Breast epithelium (tissue), 4 donors: ENCODE measurements around the gene TIE1. TPM values are rescaled to one million over a fixed set of nuclear protein-coding genes. Genes with fewer than 3 reads are reported as not detected.

Source experiments
- DNase-seq, 2 donors: peaks; one replicate each; pipeline ENCODE4 v3.0.0-alpha.2; 2019; ENCODE audit warnings: low spot score in 2 of 2
- H3K27ac ChIP-seq, 2 donors: fragments of 200-600 bp; sonication (generic) in 1 of 2; one replicate each; pipeline ENCODE4 v1.5.1; 2016 to 2019; ENCODE audit warnings: mild to moderate bottlenecking in 1 of 2
- H3K27me3 ChIP-seq, 2 donors: fragments of 200-600 bp; sonication (generic) in 1 of 2; one replicate each; pipeline versions ENCODE4 v1.5.1 to v1.6.0; 2017 to 2019; ENCODE audit warnings: control low read depth in 1 of 2, mild to moderate bottlenecking in 1 of 2
- H3K36me3 ChIP-seq: fragments of 200-600 bp; one replicate; pipeline ENCODE4 v1.5.1; 2019
- H3K4me1 ChIP-seq, 2 donors: fragments of 200-600 bp; sonication (generic); one replicate each; pipeline ENCODE4 v1.5.1; 2016 to 2019; ENCODE audit warnings: control low read depth in 1 of 2
- H3K4me3 ChIP-seq, 3 donors: fragments of 200-600 bp; sonication (generic); 1 replicate in 2 of 3; 2 replicates in 1 of 3; pipeline ENCODE4 v1.5.1; 2016 to 2019; ENCODE audit warnings: mild to moderate bottlenecking in 3 of 3, moderate library complexity in 2 of 3
- H3K9me3 ChIP-seq, 2 donors: fragments of 200-600 bp; sonication (generic) in 1 of 2; one replicate each; pipeline ENCODE4 v1.5.1; 2016 to 2019; ENCODE audit warnings: control low read depth in 1 of 2
- POLR2A ChIP-seq: fragments of 450-650 bp; IDR thresholded peaks from one replicate; pipeline ENCODE4 v1.6.1; 2016; ENCODE audit warnings: antibody characterized with exemption, mild to moderate bottlenecking, moderate library complexity
- POLR2AphosphoS5 ChIP-seq, 3 donors: sonication (generic); formaldehyde crosslinking; IDR thresholded peaks; one replicate each; pipeline ENCODE4 v1.6.1; 2017; ENCODE audit warnings: antibody characterized with exemption in 3 of 3
- intact Hi-C: fragments of 100-400 bp; cut with DNase I; formaldehyde crosslinking; loops from one replicate; pipeline ENCODE4 v1.15.1; 2023; ENCODE audit warnings: low total_unique reads
- total RNA-seq, 3 donors: library from RNA; depleted of rRNA; stranded (reverse); fragments of >200 nt; gene quantifications; one replicate each; pipeline ENCODE4 v1.1.0, GENCODE V29; 2016
- TF ChIP-seq, protein P1 (sequence below), 3 donors: fragments of 450-650 bp; IDR thresholded peaks; one replicate each; pipeline ENCODE4 v1.5.1; 2016 to 2017; ENCODE audit warnings: antibody characterized with exemption in 3 of 3, mild to moderate bottlenecking in 3 of 3, moderate library complexity in 3 of 3

TIE1 gene
- total RNA-seq, 3 donors from 2014 or later: 9.4 to 39.0 (median 24.2) TPM

DNA sequence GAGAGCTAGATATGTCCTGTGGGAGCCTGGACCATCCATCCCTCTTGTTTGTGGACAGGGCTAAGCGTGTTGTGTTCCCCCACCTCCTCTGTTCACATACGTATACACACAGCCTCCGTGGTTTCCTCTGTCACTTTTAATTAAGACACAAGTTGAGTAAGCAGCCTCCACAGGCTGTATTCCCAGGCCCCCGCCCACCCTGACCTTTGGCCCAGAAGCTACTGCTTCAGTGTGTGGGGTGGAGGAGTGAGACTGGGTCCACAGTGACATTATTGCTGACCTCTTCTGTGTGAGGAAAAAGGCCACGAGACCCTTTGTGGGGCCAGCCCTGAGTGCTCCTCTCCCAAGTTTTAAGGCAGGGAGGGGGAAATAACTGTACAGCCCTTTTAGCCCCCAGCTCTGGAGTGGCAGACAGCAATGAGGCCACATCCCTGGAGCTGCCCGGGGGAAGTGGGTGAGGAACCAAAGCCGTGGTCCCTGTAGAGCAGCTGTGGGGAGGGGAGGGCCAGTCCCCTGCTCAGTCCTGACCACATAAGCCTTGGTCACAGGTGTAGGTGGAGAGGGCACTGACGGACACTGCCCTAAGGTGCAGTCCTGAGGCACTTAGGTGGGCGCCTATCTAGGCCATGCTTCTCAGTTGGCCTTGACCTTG lies 62.6 kb downstream of the TIE1 start:
- Histone ChIP-seq H3K27me3 (no peaks in the 10 kb centered on the region), H3K9me3 (no peaks in the 10 kb centered on the region), H3K27ac (no peak overlapping the region), H3K4me1 (peaks cover 8 to 13% of the 10 kb centered on the region in 2 donors), H3K4me3 (no peak overlapping the region), H3K36me3 (no peaks in the 10 kb centered on the region)
- no peak for DNase-seq
- intact Hi-C loops: no loop called here
- TF ChIP-seq, protein P1, sequence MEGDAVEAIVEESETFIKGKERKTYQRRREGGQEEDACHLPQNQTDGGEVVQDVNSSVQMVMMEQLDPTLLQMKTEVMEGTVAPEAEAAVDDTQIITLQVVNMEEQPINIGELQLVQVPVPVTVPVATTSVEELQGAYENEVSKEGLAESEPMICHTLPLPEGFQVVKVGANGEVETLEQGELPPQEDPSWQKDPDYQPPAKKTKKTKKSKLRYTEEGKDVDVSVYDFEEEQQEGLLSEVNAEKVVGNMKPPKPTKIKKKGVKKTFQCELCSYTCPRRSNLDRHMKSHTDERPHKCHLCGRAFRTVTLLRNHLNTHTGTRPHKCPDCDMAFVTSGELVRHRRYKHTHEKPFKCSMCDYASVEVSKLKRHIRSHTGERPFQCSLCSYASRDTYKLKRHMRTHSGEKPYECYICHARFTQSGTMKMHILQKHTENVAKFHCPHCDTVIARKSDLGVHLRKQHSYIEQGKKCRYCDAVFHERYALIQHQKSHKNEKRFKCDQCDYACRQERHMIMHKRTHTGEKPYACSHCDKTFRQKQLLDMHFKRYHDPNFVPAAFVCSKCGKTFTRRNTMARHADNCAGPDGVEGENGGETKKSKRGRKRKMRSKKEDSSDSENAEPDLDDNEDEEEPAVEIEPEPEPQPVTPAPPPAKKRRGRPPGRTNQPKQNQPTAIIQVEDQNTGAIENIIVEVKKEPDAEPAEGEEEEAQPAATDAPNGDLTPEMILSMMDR (IDR thresholded peaks at IDR 0.05): no peak
- no peak for TF ChIP-seq POLR2A

DNA sequence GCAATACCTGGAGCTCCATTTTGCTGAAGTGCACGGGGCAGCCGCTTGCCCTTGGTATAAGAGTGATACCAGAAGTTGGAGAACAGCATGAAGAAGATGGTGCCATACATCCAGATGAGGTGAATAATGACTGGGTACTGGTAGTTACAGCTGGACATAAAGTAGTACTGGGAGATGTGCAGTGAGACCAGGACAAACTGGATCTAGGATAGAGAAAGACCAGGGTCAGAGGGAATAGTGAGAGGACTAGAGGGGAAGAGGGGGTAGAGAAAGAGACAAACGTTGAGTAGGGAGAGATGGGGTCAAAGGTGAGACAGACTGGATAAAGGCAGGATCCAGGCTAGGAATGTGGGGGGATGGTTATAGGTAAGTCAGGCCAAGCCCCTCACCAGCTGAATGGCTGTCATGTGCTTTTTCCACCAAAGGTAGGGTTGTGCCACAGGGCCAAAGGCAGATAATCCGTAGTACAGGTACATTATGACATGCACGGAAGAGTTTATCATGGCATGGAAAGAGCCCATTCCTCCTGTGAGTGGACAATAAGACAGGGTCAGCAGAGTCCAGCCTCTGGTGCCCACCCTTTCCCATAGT lies 63.2 kb downstream of the TIE1 start:
- H3K27ac ChIP-seq: no peak overlapping the region
- intact Hi-C loops: no loop called here

DNA sequence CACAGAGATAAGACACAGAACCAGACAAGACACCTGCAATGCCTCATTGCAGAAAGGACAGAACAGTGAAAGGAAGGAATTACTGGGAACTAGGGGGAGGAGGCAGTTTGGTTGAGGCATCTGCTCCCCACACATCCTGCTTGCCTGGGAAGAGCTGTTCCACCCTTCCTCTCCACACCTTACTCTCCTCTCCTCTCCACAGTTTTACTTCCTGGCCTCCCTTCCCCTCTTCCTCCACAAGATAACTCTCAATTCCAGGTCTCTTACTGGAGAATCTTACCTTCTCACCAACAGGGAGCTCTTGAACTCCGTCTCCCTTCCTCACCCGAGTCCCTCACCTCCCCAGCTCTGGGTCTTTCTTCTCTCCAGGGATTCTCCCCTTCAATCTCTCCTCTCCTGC lies 64.9 kb downstream of the TIE1 start:
- Histone ChIP-seq H3K27me3 (no peaks in the 10 kb centered on the region), H3K9me3 (no peaks in the 10 kb centered on the region), H3K4me3 (peak overlapping the region in 2 of 3 donors; percentile 88), H3K27ac (peak overlapping the region; percentile 94 to 98), H3K36me3 (no peaks in the 10 kb centered on the region), H3K4me1 (peaks cover 8 to 18% of the 10 kb centered on the region in 2 donors)
- intact Hi-C loops: no loop called here
- DNase-seq: no peak
- TF ChIP-seq POLR2AphosphoS5 (IDR thresholded peaks at IDR 0.05): no peak
- no peak for TF ChIP-seq POLR2A
- TF ChIP-seq, protein P1 (IDR thresholded peaks at IDR 0.05): no peak

More for the DNA sequence above, 63.2 kb downstream of the TIE1 start:
- DNase-seq: no peak
- H3K27me3 ChIP-seq: no peaks in the 10 kb centered on the region
- H3K36me3 ChIP-seq: no peaks in the 10 kb centered on the region
- no peak overlapping the region for H3K4me3 ChIP-seq
- no peaks in the 10 kb centered on the region for H3K9me3 ChIP-seq
- H3K4me1 ChIP-seq: peaks cover 10 to 18% of the 10 kb centered on the region in 2 donors
- TF ChIP-seq, protein P1 (IDR thresholded peaks at IDR 0.05): no peak
- TF ChIP-seq POLR2A (no peak), POLR2AphosphoS5 (IDR thresholded peaks at IDR 0.05) (no peak)

DNA sequence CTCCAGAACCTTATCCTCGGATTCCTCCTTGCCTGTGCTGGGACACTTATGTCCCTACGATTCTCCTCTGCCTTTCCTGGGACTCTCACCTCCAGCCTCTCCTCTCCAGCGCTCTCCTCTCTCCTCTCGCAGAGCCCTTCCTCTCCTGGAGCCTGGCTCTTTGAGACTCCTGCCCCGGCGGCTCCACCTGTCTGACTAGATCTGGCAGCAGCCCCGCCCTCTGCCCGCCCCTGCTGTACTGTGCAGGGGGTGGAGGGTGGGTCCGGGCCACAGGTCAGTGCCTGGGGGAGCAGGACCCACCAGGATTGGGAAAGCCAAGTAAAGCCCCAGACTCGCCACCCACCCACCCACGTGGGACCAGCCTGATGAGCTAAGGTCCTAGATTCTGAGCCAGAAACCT lies 65.4 kb downstream of the TIE1 start:
- DNase-seq: peak; percentile 63 to 69
- intact Hi-C loops: no loop called here
- H3K27ac ChIP-seq: peak overlapping the region; percentile 94 to 98

DNA sequence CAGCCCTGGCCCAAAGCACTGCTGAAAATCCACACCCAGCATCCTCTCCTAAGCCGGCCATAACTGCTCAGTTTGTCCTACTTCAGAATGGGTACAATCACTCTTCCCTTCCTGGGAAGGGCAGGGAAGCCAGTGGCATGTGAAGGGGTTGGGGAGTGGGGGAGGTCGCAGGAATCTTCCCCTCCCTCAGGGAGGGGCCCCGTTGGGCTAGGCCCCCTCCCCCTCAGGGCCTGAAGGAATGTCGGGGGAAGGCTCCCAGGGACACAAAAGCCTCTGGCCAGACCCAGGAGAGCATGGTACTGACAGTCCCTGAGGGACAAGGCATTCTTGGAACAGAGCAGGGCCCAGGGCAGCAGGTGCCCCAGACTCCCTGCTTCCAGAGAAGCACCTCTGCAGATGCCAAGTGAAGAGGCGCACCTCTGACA lies 65.8 kb downstream of the TIE1 start:
- intact Hi-C loops: no loop called here
- DNase-seq: no peak
- no peaks in the 10 kb centered on the region for H3K36me3 ChIP-seq
- no peaks in the 10 kb centered on the region for H3K9me3 ChIP-seq
- H3K27ac ChIP-seq: peak overlapping the region; percentile 94 to 98
- no peaks in the 10 kb centered on the region for H3K27me3 ChIP-seq
- H3K4me3 ChIP-seq: peak overlapping the region; percentile 69 to 88 (median 88)
- H3K4me1 ChIP-seq: peaks cover 8 to 18% of the 10 kb centered on the region in 2 donors
- TF ChIP-seq POLR2A (no peak), POLR2AphosphoS5 (IDR thresholded peaks at IDR 0.05) (no peak)
- TF ChIP-seq, protein P1 (IDR thresholded peaks at IDR 0.05): no peak

More for the DNA sequence above, 65.4 kb downstream of the TIE1 start:
- Histone ChIP-seq H3K4me1 (peaks cover 8 to 18% of the 10 kb centered on the region in 2 donors), H3K4me3 (peak overlapping the region; percentile 69 to 88 (median 88)), H3K36me3 (no peaks in the 10 kb centered on the region), H3K27me3 (no peaks in the 10 kb centered on the region), H3K9me3 (no peaks in the 10 kb centered on the region)
- TF ChIP-seq POLR2A (no peak), POLR2AphosphoS5 (IDR thresholded peaks at IDR 0.05) (no peak)
- TF ChIP-seq, protein P1 (IDR thresholded peaks at IDR 0.05): no peak
